ENCODE results near the gene OASL. TPM values are rescaled to one million over a fixed set of nuclear protein-coding genes. Genes with fewer than 3 reads are reported as not detected.

Gene OASL
- total and polyA plus RNA-seq, 9 of the 15 experiments (the other 6 are each of a cell fraction or from before 2014, with no cell fraction given) = 0.14 TPM; not detected in 8

DNA sequence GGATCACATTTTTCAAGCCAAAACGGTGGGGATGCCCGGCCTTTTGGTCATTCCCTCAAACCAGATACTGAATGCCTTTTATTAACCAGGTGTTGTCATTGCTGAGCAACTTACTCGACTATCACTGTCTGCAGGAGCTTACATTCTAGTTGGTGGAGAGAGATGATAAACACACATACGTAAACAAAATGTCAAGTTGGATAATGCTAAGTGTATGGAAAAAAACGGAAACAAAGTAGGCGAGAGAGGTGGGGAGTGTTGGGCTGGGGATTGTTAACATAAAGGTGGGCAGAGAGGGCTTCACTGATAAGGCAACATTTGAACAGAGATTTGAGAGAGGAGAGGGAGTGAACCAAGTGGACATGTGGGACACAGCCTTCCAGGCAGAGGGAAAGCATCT lies 27.2 kb downstream of the OASL start (continued):
- TF ChIP-seq, protein P1, sequence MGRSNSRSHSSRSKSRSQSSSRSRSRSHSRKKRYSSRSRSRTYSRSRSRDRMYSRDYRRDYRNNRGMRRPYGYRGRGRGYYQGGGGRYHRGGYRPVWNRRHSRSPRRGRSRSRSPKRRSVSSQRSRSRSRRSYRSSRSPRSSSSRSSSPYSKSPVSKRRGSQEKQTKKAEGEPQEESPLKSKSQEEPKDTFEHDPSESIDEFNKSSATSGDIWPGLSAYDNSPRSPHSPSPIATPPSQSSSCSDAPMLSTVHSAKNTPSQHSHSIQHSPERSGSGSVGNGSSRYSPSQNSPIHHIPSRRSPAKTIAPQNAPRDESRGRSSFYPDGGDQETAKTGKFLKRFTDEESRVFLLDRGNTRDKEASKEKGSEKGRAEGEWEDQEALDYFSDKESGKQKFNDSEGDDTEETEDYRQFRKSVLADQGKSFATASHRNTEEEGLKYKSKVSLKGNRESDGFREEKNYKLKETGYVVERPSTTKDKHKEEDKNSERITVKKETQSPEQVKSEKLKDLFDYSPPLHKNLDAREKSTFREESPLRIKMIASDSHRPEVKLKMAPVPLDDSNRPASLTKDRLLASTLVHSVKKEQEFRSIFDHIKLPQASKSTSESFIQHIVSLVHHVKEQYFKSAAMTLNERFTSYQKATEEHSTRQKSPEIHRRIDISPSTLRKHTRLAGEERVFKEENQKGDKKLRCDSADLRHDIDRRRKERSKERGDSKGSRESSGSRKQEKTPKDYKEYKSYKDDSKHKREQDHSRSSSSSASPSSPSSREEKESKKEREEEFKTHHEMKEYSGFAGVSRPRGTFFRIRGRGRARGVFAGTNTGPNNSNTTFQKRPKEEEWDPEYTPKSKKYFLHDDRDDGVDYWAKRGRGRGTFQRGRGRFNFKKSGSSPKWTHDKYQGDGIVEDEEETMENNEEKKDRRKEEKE (IDR thresholded peaks at IDR 0.05; ENCODE audit: borderline replicate concordance in 1 of 2, control insufficient read depth in 1 of 2, low read depth in 2 of 2, low read length in 1 of 2) = no peak
- TF ChIP-seq, protein P2, sequence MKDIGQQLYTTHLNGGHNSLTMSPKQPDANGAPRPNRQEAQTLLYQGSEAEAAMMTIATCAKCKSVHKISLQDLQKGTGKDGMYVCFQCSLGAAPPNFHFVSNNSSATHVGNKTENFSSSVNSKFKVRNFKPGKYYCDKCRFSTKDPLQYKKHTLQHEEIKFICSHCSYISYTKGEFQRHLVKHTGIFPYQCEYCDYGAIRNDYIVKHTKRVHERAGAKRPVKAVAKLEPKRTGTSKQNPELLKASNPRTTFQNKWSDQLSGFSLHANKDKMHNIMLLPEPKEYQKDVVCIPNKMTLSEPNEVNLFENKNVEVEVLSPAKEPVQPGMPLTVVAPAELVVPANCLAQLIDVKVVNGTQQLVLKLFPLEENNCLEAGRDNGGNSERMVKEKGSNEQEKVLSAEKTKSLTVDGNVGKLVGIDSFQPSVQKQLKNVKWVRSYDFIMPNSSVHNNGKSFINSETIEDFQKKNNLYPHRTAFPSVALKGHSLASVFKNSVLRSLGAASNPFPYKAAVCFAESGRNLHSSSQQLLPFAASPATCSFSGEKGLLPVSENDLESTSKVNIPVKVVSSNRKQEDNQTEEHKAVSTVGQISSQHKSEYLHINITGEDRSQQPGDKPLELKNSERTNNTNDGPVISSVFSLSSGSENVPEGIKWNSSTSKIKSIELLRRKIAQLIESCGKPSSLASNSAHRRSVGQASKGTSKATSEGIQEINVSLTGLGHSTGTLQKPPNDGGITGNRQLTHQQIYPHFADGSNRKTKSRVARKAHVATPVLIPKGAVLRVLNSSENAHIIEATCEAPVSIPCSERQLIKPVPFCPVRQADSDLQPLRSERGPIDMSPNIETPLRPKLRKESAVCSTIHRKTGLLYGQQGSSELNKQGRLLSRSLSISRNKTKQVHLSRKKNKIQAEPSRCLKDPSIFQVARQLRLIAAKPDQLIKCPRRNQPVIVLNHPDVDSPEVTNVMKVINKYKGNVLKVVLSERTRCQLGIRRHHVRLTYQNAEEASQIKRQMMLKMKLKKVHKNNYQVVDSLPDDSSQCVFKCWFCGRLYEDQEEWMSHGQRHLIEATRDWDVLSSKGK (CRISPR knock-in tag; IDR thresholded peaks at IDR 0.05) = no peak
- TF ChIP-seq FOXJ3 (CRISPR knock-in tag; IDR thresholded peaks at IDR 0.05) = no peak
- TF ChIP-seq ZNF431 (CRISPR knock-in tag; IDR thresholded peaks at IDR 0.05) = no peak
- TF ChIP-seq PRPF4 (IDR thresholded peaks at IDR 0.05; ENCODE audit: insufficient read depth, low read depth, low read length, poor library complexity, severe bottlenecking) = no peak
- TF ChIP-seq E2F3 (CRISPR knock-in tag; IDR thresholded peaks at IDR 0.05) = no peak
- TF ChIP-seq HNRNPH1 (optimal IDR thresholded peaks at IDR 0.05; ENCODE audit: low read depth, low read length) = no peak
- TF ChIP-seq DPF2 (IDR thresholded peaks at IDR 0.05) = no peak
- no peak for TF ChIP-seq RFX1 (IDR thresholded peaks at IDR 0.05)
- TF ChIP-seq, protein P3, sequence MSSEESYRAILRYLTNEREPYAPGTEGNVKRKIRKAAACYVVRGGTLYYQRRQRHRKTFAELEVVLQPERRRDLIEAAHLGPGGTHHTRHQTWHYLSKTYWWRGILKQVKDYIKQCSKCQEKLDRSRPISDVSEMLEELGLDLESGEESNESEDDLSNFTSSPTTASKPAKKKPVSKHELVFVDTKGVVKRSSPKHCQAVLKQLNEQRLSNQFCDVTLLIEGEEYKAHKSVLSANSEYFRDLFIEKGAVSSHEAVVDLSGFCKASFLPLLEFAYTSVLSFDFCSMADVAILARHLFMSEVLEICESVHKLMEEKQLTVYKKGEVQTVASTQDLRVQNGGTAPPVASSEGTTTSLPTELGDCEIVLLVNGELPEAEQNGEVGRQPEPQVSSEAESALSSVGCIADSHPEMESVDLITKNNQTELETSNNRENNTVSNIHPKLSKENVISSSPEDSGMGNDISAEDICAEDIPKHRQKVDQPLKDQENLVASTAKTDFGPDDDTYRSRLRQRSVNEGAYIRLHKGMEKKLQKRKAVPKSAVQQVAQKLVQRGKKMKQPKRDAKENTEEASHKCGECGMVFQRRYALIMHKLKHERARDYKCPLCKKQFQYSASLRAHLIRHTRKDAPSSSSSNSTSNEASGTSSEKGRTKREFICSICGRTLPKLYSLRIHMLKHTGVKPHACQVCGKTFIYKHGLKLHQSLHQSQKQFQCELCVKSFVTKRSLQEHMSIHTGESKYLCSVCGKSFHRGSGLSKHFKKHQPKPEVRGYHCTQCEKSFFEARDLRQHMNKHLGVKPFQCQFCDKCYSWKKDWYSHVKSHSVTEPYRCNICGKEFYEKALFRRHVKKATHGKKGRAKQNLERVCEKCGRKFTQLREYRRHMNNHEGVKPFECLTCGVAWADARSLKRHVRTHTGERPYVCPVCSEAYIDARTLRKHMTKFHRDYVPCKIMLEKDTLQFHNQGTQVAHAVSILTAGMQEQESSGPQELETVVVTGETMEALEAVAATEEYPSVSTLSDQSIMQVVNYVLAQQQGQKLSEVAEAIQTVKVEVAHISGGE (CRISPR knock-in tag; IDR thresholded peaks at IDR 0.05) = no peak
- TF ChIP-seq, protein P4, sequence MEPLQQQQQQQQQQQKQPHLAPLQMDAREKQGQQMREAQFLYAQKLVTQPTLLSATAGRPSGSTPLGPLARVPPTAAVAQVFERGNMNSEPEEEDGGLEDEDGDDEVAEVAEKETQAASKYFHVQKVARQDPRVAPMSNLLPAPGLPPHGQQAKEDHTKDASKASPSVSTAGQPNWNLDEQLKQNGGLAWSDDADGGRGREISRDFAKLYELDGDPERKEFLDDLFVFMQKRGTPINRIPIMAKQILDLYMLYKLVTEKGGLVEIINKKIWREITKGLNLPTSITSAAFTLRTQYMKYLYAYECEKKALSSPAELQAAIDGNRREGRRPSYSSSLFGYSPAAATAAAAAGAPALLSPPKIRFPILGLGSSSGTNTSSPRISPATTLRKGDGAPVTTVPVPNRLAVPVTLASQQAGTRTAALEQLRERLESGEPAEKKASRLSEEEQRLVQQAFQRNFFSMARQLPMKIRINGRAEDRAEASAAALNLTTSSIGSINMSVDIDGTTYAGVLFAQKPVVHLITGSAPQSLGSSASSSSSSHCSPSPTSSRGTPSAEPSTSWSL (CRISPR knock-in tag; IDR thresholded peaks at IDR 0.05; ENCODE audit: borderline replicate concordance) = no peak
- peak; percentile 60 for TF ChIP-seq TCF3 (CRISPR knock-in tag; IDR thresholded peaks at IDR 0.05)
- TF ChIP-seq ZNF76 (CRISPR knock-in tag; IDR thresholded peaks at IDR 0.05; ENCODE audit: borderline replicate concordance) = no peak
- TF ChIP-seq SMAD1 (IDR thresholded peaks at IDR 0.05; ENCODE audit: low read depth, low read length, partially characterized antibody) = no peak
- TF ChIP-seq CC2D1A (IDR thresholded peaks at IDR 0.05) = no peak
